Measurements from ENCODE around the gene TEF.

DNA sequence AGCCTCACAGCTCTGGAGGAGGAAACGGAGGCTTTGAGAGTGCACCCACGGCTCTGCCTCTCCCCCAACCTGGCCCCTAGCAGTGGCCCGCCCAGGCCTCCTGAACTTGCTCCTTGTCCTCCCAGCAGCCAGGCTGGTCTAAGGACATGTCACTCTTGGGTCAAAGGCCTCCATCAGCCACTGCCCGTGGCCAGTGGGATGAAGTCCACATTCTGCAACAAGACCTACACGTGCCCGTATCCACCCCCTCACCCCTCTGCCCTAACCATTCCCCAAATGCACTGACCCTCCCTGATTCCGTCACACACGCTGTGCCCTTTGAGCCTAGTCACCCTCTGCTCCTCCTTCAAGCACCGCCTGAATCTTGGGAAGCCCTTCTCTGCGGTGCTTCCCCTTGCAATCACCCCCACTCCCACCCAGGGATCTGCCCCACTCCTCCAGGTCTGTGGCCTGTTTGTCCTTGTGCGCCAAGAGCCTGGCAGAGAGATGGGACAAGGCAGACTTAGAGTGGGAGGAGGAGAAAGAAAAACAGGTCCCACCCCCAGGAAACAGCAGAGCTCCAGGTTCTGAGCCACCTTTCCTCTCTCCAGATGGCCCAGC, 37.5 kb upstream of the TEF start:
- TF ChIP-seq, protein P1, sequence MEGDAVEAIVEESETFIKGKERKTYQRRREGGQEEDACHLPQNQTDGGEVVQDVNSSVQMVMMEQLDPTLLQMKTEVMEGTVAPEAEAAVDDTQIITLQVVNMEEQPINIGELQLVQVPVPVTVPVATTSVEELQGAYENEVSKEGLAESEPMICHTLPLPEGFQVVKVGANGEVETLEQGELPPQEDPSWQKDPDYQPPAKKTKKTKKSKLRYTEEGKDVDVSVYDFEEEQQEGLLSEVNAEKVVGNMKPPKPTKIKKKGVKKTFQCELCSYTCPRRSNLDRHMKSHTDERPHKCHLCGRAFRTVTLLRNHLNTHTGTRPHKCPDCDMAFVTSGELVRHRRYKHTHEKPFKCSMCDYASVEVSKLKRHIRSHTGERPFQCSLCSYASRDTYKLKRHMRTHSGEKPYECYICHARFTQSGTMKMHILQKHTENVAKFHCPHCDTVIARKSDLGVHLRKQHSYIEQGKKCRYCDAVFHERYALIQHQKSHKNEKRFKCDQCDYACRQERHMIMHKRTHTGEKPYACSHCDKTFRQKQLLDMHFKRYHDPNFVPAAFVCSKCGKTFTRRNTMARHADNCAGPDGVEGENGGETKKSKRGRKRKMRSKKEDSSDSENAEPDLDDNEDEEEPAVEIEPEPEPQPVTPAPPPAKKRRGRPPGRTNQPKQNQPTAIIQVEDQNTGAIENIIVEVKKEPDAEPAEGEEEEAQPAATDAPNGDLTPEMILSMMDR (conservative IDR thresholded peaks at IDR 0.05; ENCODE audit: low read length): no peak
- TF ChIP-seq EZH2phosphoT487 (IDR thresholded peaks at IDR 0.05; ENCODE audit: borderline replicate concordance, low read depth, low read length): no peak
